OCI-LY3 (cell line): ENCODE measurements around the gene NCKAP5.

Experiments
- H2AFZ ChIP-seq: fragments of 200-600, 300-600 bp; shearing (Covaris generic); 2 replicates; pipeline ENCODE4 v1.6.0; 2014; ENCODE audit warnings: antibody characterized with exemption, low read depth, low read length
- H3K27ac ChIP-seq: fragments of 200-600, 300-600 bp; sonication (generic); 2 replicates; pipeline ENCODE4 v1.5.1; 2014; ENCODE audit warnings: mild to moderate bottlenecking, low read length, moderate library complexity, mixed read lengths
- H3K27me3 ChIP-seq: fragments of 200-600, 300-600 bp; sonication (generic); 2 replicates; pipeline ENCODE4 v1.6.1; 2014; ENCODE audit warnings: low read depth, low read length, mixed read lengths
- H3K36me3 ChIP-seq: fragments of 200-600, 300-600 bp; sonication (generic); replicated peaks from 2 replicates; pipeline ENCODE3; 2014; ENCODE audit warnings: low read depth, low read length, mixed read lengths
- H3K4me1 ChIP-seq: fragments of 300-600, 200-600 bp; sonication (generic); 2 replicates; pipeline ENCODE4 v1.6.1; 2014; ENCODE audit warnings: low read length, mixed read lengths
- H3K4me2 ChIP-seq: fragments of 200-600, 300-600 bp; sonication (generic); 2 replicates; pipeline ENCODE4 v1.6.1; 2014; ENCODE audit warnings: low read length, mixed read lengths
- H3K4me3 ChIP-seq: fragments of 300-600, 200-600 bp; sonication (generic); 2 replicates; pipeline ENCODE4 v1.5.1; 2014; ENCODE audit warnings: antibody characterized with exemption, mild to moderate bottlenecking, low read length, moderate library complexity
- H3K79me2 ChIP-seq: fragments of 300-600, 200-600 bp; shearing (Covaris generic); 2 replicates; pipeline ENCODE4 v1.6.1; 2014; ENCODE audit warnings: mild to moderate bottlenecking, low read length, mixed read lengths
- H3K9ac ChIP-seq: fragments of 300-600, 200-600 bp; shearing (Covaris generic); 2 replicates; pipeline ENCODE4 v1.6.0; 2014; ENCODE audit warnings: mild to moderate bottlenecking, low read length, moderate library complexity
- H3K9me3 ChIP-seq: fragments of 200-600, 300-600 bp; shearing (Covaris generic); 2 replicates; pipeline ENCODE4 v1.6.1; 2014; ENCODE audit warnings: low read length, mixed read lengths; ENCODE audit not compliant: insufficient read depth
- H4K20me1 ChIP-seq: fragments of 200-600, 300-600 bp; sonication (generic); 2 replicates; pipeline ENCODE4 v1.6.1; 2016; ENCODE audit warnings: low read length, mixed read lengths; ENCODE audit not compliant: insufficient read depth
- CTCF ChIP-seq: fragments of 200-600, 300-600 bp; sonication (generic); IDR thresholded peaks from 2 replicates; pipeline ENCODE4 v1.5.1; 2014; ENCODE audit warnings: antibody characterized with exemption, low read length, low read depth
- EZH2phosphoT487 ChIP-seq: fragments of 200-600 bp; shearing (Covaris generic); IDR thresholded peaks from 2 replicates; pipeline ENCODE4 v1.6.1; 2018; ENCODE audit warnings: antibody characterized with exemption, mixed run types, low read depth

NCKAP5 gene

GRCh38 chr2:133080822-133081221 lies 487.4 kb downstream of the NCKAP5 start:
- Histone ChIP-seq H3K9ac (no peak overlapping the region), H3K4me3 (no peak overlapping the region)

GRCh38 chr2:133078667-133079411 lies 489.4 kb downstream of the NCKAP5 start:
- H3K27ac ChIP-seq, result no peak overlapping the region
- no peaks in the 10 kb centered on the region for H3K79me2 ChIP-seq
- H3K36me3 ChIP-seq, result no peaks in the 10 kb centered on the region
- no peaks in the 10 kb centered on the region for H4K20me1 ChIP-seq
- no peak overlapping the region for H3K4me3 ChIP-seq
- no peak overlapping the region for H3K4me2 ChIP-seq
- H3K9me3 ChIP-seq, result no peaks in the 10 kb centered on the region
- H3K9ac ChIP-seq, result no peak overlapping the region
- H3K4me1 ChIP-seq, result no peaks in the 10 kb centered on the region
- no peaks in the 10 kb centered on the region for H3K27me3 ChIP-seq
- TF ChIP-seq CTCF, result no peak
- H2AFZ ChIP-seq, result no peak overlapping the region

More at GRCh38 chr2:133080822-133081221, 487.4 kb downstream of the NCKAP5 start:
- TF ChIP-seq EZH2phosphoT487 (no peak), CTCF (no peak)
- no peaks in the 10 kb centered on the region for H3K36me3 ChIP-seq
- H3K4me2 ChIP-seq, result no peak overlapping the region
- H3K27ac ChIP-seq, result no peak overlapping the region
- H3K27me3 ChIP-seq, result no peaks in the 10 kb centered on the region
- H2AFZ ChIP-seq, result no peak overlapping the region
- H3K4me1 ChIP-seq, result no peaks in the 10 kb centered on the region
- no peaks in the 10 kb centered on the region for H4K20me1 ChIP-seq
- no peaks in the 10 kb centered on the region for H3K9me3 ChIP-seq
- no peaks in the 10 kb centered on the region for H3K79me2 ChIP-seq

- TF ChIP-seq CTCF (no peak), EZH2phosphoT487 (no peak)
- Histone ChIP-seq H3K4me2 (no peak overlapping the region), H4K20me1 (no peaks in the 10 kb centered on the region), H3K27ac (no peak overlapping the region), H3K79me2 (no peaks in the 10 kb centered on the region), H3K36me3 (no peaks in the 10 kb centered on the region), H3K4me1 (no peaks in the 10 kb centered on the region), H3K27me3 (no peaks in the 10 kb centered on the region), H3K9ac (no peak overlapping the region), H3K9me3 (no peaks in the 10 kb centered on the region), H2AFZ (no peak overlapping the region), H3K4me3 (no peak overlapping the region)
Measured at GRCh38 chr2:133077269-133077822, 490.9 kb downstream of the NCKAP5 start.

- Histone ChIP-seq H3K9ac (no peak overlapping the region), H4K20me1 (no peaks in the 10 kb centered on the region), H3K27ac (no peak overlapping the region), H3K4me1 (no peaks in the 10 kb centered on the region), H3K4me3 (no peak overlapping the region), H3K36me3 (no peaks in the 10 kb centered on the region), H2AFZ (no peak overlapping the region), H3K27me3 (no peaks in the 10 kb centered on the region), H3K4me2 (no peak overlapping the region), H3K9me3 (no peaks in the 10 kb centered on the region), H3K79me2 (no peaks in the 10 kb centered on the region)
- TF ChIP-seq CTCF, result no peak
- no peak for TF ChIP-seq EZH2phosphoT487
Measured at GRCh38 chr2:133072837-133073694, 495.2 kb downstream of the NCKAP5 start.
